ENCODE measurements around the gene CHRNA10.
"Not testable (repeated sequence)": the region's sequence is repeated elsewhere in the genome, so short reads cannot be mapped to it uniquely, and the experiment has no call there.

DNA sequence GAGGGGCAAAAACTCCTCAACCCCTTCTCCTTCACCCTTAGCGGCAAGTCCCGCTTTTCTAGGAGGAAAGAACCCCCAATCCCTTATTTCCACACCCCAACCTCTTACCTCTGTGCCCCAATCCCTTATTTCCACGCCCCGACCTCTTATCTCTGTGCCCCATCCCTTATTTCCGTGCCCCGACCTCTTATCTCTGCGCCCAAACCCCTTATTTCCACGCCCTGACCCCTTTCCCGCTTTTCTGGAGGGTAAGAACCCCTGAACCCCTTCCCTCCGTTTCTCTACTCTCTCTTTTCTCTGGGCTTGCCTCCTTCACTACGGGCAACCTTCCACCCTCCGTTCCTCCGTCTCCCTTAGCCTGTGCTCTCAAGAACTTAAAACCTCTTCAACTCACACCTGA, 22.3 kb downstream of the CHRNA10 start:
- TF ChIP-seq, protein P1, sequence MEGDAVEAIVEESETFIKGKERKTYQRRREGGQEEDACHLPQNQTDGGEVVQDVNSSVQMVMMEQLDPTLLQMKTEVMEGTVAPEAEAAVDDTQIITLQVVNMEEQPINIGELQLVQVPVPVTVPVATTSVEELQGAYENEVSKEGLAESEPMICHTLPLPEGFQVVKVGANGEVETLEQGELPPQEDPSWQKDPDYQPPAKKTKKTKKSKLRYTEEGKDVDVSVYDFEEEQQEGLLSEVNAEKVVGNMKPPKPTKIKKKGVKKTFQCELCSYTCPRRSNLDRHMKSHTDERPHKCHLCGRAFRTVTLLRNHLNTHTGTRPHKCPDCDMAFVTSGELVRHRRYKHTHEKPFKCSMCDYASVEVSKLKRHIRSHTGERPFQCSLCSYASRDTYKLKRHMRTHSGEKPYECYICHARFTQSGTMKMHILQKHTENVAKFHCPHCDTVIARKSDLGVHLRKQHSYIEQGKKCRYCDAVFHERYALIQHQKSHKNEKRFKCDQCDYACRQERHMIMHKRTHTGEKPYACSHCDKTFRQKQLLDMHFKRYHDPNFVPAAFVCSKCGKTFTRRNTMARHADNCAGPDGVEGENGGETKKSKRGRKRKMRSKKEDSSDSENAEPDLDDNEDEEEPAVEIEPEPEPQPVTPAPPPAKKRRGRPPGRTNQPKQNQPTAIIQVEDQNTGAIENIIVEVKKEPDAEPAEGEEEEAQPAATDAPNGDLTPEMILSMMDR (conservative IDR thresholded peaks at IDR 0.05; ENCODE audit: low read length): not testable (repeated sequence)
- TF ChIP-seq EZH2phosphoT487 (IDR thresholded peaks at IDR 0.05; ENCODE audit: borderline replicate concordance, low read depth, low read length): not testable (repeated sequence)

Data from OCI-LY7 (cell line).